HUES64 (cell line): ENCODE results near the gene JMJD4.
"Not testable (repeated sequence)": the region's sequence is repeated elsewhere in the genome, so short reads cannot be mapped to it uniquely, and the experiment has no call there.

Source experiments
- H3K27ac ChIP-seq: 2 replicates; pipeline ENCODE4 v1.7.0; 2013; ENCODE audit warnings: low read depth, low read length, inconsistent platforms
- H3K27me3 ChIP-seq: 2 replicates; pipeline ENCODE4 v1.6.1; 2013; ENCODE audit warnings: mild to moderate bottlenecking, low read length; ENCODE audit not compliant: insufficient read depth
- H3K36me3 ChIP-seq: 2 replicates; pipeline ENCODE4 v1.6.1; 2013; ENCODE audit warnings: mild to moderate bottlenecking, low read length; ENCODE audit not compliant: insufficient read depth
- H3K4me1 ChIP-seq: 2 replicates; pipeline ENCODE4 v1.6.1; 2013; ENCODE audit warnings: mild to moderate bottlenecking, low read length, moderate library complexity; ENCODE audit not compliant: insufficient read depth
- H3K4me3 ChIP-seq: 2 replicates; pipeline ENCODE4 v1.5.1; 2013; ENCODE audit warnings: mild to moderate bottlenecking, low read length, moderate library complexity
- H3K9ac ChIP-seq: 2 replicates; pipeline ENCODE4 v1.6.1; 2013; ENCODE audit warnings: mild to moderate bottlenecking, low read depth, low read length
- H3K9me3 ChIP-seq: 2 replicates; pipeline ENCODE4 v1.6.1; 2013; ENCODE audit warnings: low read depth, low read length; ENCODE audit not compliant: insufficient read depth
- WGBS: fragments of 150-250, 120-280 bp; methylation state at CpG from one replicate; pipeline ENCODE4 v1.1.7; 2013; ENCODE audit warnings: missing lambda C conversion rate; 5-methylcytosine and 5-hydroxymethylcytosine counted together

The JMJD4 gene

DNA sequence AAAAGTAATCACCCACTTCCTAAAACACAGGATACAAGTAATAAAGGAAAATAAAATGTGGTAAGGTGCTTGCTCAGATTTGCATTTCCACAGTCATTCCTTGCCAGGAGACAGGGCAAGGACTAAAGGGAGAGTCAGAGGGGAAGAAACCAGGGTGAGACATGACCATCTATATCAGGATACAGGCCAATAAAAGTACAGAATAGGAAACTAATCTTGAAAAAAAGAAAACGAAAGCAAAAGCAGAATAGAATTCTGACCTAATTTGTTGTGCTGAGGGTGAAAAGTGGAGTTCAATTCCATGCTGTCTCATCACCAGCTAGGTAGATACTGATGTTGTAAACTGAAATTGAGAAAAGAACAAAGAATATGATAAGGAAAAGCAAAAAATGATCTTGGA lies 27.3 kb downstream of the JMJD4 start:
- no peak overlapping the region for H3K4me3 ChIP-seq
- no peak overlapping the region for H3K9ac ChIP-seq
- no peaks in the 10 kb centered on the region for H3K4me1 ChIP-seq
- WGBS: 80% methylated on average over 1 of the region's 1 CpG
- no peak overlapping the region for H3K27ac ChIP-seq
- H3K27me3 ChIP-seq: no peaks in the 10 kb centered on the region
- H3K9me3 ChIP-seq: peaks cover 35% of the 10 kb centered on the region
- H3K36me3 ChIP-seq: no peaks in the 10 kb centered on the region

- H3K9me3 ChIP-seq: peaks cover 37% of the 10 kb centered on the region
- H3K27ac ChIP-seq, H3K4me3 ChIP-seq, H3K36me3 ChIP-seq, H3K9ac ChIP-seq, H3K4me1 ChIP-seq, H3K27me3 ChIP-seq: not testable (repeated sequence)
- WGBS: no CpG with 5 or more reads among the region's 1 CpG
Observed at GRCh38 chr1:227701631-227702030, 33.5 kb downstream of the JMJD4 start.

- Histone ChIP-seq H3K9me3 (peaks cover 60% of the 10 kb centered on the region), H3K27me3 (no peaks in the 10 kb centered on the region), H3K4me3 (no peak overlapping the region), H3K36me3 (no peaks in the 10 kb centered on the region), H3K9ac (no peak overlapping the region), H3K4me1 (no peaks in the 10 kb centered on the region), H3K27ac (no peak overlapping the region)
- 100% methylated on average over 1 of the region's 3 CpGs for WGBS
Observed at GRCh38 chr1:227697321-227697864, 37.7 kb downstream of the JMJD4 start.

GRCh38 chr1:227685807-227686206 lies 49.3 kb downstream of the JMJD4 start:
- H3K9ac ChIP-seq: no peak overlapping the region
- no peaks in the 10 kb centered on the region for H3K36me3 ChIP-seq
- H3K4me3 ChIP-seq: no peak overlapping the region
- no peaks in the 10 kb centered on the region for H3K27me3 ChIP-seq
- H3K27ac ChIP-seq: no peak overlapping the region
- no peaks in the 10 kb centered on the region for H3K4me1 ChIP-seq
- H3K9me3 ChIP-seq: peaks cover 30% of the 10 kb centered on the region
- 97% methylated on average over 8 of the region's 8 CpGs for WGBS
